DMS53 treated with DMSO at 0.1 percent for 48 hours (cell line): Measurements from ENCODE around the gene VWA5B2.

Source experiments
- DNase-seq: peaks from one replicate; lab custom pipeline; 2025; ENCODE audit not compliant: unreplicated experiment; lab: John Stamatoyannopoulos, UW

Gene VWA5B2

GRCh38 chr3:184275381-184275701 lies 46.0 kb downstream of the VWA5B2 start:
- DNase-seq: no peak

GRCh38 chr3:184275961-184276910 lies 46.9 kb downstream of the VWA5B2 start, which contains the start of gene ECE2:
Gene ECE2, plus strand, starts transcription at chr3:184276022. Its CDS starts 132 bp downstream, at chr3:184276154.
- no peak for DNase-seq

- DNase-seq: no peak
Measured at GRCh38 chr3:184277366-184277765, 48.0 kb downstream of the VWA5B2 start.

DNA sequence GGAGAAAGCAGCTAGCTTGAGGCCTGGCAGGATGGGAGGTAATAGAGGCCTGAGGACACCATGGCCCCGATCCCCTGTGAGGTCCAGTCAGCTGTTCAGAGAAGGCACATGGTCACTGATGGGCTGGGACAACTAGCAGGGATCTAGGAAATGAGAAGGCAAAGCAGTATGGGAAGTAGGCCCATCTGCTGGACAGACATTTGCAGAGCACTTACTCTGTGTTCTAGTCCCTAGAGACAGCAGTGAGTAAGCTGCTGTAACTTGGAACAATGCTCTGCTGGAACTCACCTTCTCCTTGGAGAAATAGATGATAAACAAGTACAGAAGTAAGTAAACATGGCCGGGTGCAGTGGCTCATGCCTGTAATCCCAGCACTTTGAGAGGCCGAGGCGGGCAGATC lies 53.6 kb downstream of the VWA5B2 start:
- no peak for DNase-seq

- DNase-seq: no peak
Measured at GRCh38 chr3:184283681-184284080, 54.3 kb downstream of the VWA5B2 start.

GRCh38 chr3:184284696-184285095 lies 55.3 kb downstream of the VWA5B2 start:
- DNase-seq: peak; percentile 73

GRCh38 chr3:184289426-184289938 lies 60.1 kb downstream of the VWA5B2 start:
- DNase-seq: peak; percentile 51

DNA sequence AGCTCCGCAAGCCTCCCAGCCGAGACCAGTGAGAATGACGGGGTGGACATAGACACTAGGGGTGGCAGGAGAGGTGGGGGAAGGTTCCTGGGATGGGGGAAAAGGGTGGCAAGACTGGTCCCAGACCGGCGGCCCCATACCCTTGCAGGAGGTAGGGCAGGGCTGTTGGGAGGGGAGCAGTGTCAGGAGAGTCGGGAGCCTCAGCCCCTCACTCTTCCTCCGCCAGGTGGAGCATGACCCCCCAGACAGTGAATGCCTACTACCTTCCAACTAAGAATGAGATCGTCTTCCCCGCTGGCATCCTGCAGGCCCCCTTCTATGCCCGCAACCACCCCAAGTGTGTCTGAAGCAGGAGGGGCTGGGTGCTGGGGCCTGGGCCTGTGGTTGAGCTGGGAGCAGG lies 60.9 kb downstream of the VWA5B2 start:
- no peak for DNase-seq

GRCh38 chr3:184291044-184291737 lies 61.8 kb downstream of the VWA5B2 start:
- DNase-seq: no peak
